Right lung (tissue), 5 donors: ENCODE results near the gene EML1. TPM values are rescaled to one million over a fixed set of nuclear protein-coding genes. Genes with fewer than 3 reads are reported as not detected.

Experiments used
- DNase-seq, 2 donors: peaks; one replicate each; pipeline ENCODE4 v3.0.0-alpha.2; 2013
- polyA plus RNA-seq, 5 donors: library from polyadenylated mRNA; unstranded; fragments of 120-200 nt; gene quantifications; one replicate each; pipeline versions ENCODE4 v1.2.1 to v1.2.3, GENCODE V29; 2013; ENCODE audit warnings: inconsistent platforms in 1 of 5, low replicate concordance in 1 of 5; ENCODE audit not compliant: insufficient read length in 5 of 5, insufficient read depth in 1 of 5

The EML1 gene
- polyA plus RNA-seq, 5 donors, result 32.8 to 46.8 (median 39.7) TPM

- DNase-seq, result no peak
Measured at GRCh38 chr14:99822800-99823455, 29.7 kb downstream of the EML1 start.

- no peak for DNase-seq
Measured at GRCh38 chr14:99824776-99825175, 31.6 kb downstream of the EML1 start.

GRCh38 chr14:99829450-99829849 is 36.2 kb downstream of the EML1 start:
- DNase-seq, result no peak

- no peak for DNase-seq
Measured at GRCh38 chr14:99831303-99831702, 38.1 kb downstream of the EML1 start.

GRCh38 chr14:99831903-99832685 is 38.9 kb downstream of the EML1 start:
- no peak for DNase-seq

GRCh38 chr14:99837822-99838221 is 44.6 kb downstream of the EML1 start:
- DNase-seq, result no peak

- peak; percentile 38 to 45 for DNase-seq
Measured at GRCh38 chr14:99838639-99839134, 45.5 kb downstream of the EML1 start.

- DNase-seq, result no peak
Measured at GRCh38 chr14:99839696-99840095, 46.5 kb downstream of the EML1 start.

GRCh38 chr14:99840265-99840664 is 47.1 kb downstream of the EML1 start:
- DNase-seq, result no peak

- no peak for DNase-seq
Measured at GRCh38 chr14:99840774-99841305, 47.6 kb downstream of the EML1 start.

- DNase-seq, result no peak
Measured at GRCh38 chr14:99841436-99842071, 48.3 kb downstream of the EML1 start.

- DNase-seq, result no peak
Measured at GRCh38 chr14:99842141-99842540, 48.9 kb downstream of the EML1 start.

GRCh38 chr14:99846808-99847207 is 53.6 kb downstream of the EML1 start:
- DNase-seq, result no peak

- DNase-seq, result peak; percentile 63 to 69
Measured at GRCh38 chr14:99850709-99851108, 57.5 kb downstream of the EML1 start.

- DNase-seq, result no peak
Measured at GRCh38 chr14:99852578-99852977, 59.4 kb downstream of the EML1 start.

- DNase-seq, result no peak
Measured at GRCh38 chr14:99853206-99853605, 60.0 kb downstream of the EML1 start.

- DNase-seq, result no peak
Measured at GRCh38 chr14:99854831-99855230, 61.6 kb downstream of the EML1 start.

- no peak for DNase-seq
Measured at GRCh38 chr14:99855271-99855670, 62.1 kb downstream of the EML1 start.

GRCh38 chr14:99857551-99857950 is 64.3 kb downstream of the EML1 start:
- no peak for DNase-seq

- no peak for DNase-seq
Measured at GRCh38 chr14:99860219-99860618, 67.0 kb downstream of the EML1 start.

- no peak for DNase-seq
Measured at GRCh38 chr14:99862136-99862535, 68.9 kb downstream of the EML1 start.

GRCh38 chr14:99863059-99863458 is 69.8 kb downstream of the EML1 start:
- no peak for DNase-seq

GRCh38 chr14:99865408-99865807 is 72.2 kb downstream of the EML1 start:
- no peak for DNase-seq
